AG20443 (cell line): ENCODE measurements around the gene ASTN2.
A peak's percentile ranks its signal among the peaks of the same experiment; 100 is the strongest.

ENCODE experiments used
- DNase-seq: peaks from one replicate; pipeline ENCODE4 v3.0.0; 2012; ENCODE audit warnings: low spot score, mixed read lengths

Gene ASTN2

GRCh38 chr9:116627433-116627832 is 787.4 kb downstream of the ASTN2 start:
- no peak for DNase-seq

DNA sequence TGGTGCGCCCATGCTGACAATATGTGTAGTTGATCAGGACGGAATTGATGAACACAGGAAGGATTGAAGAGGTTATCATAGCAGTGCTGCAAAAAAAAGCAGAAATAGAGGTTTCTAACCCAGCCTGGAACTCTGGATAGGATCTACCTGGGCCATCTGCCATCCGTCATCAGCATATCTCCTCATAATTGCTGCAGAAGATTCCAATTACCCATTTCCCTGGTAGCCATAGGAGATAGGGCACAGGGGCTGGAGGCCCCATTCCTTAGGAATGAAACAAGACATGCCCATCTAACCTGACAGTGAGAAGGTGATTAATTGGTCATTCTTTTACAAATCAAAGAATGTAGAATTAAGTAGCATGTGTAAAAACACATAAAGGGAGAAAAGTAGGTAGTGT is 788.1 kb downstream of the ASTN2 start:
- DNase-seq = no peak

- no peak for DNase-seq
Measured at GRCh38 chr9:116623715-116624114, 791.1 kb downstream of the ASTN2 start.

GRCh38 chr9:116617389-116617788 is 797.5 kb downstream of the ASTN2 start:
- no peak for DNase-seq

DNA sequence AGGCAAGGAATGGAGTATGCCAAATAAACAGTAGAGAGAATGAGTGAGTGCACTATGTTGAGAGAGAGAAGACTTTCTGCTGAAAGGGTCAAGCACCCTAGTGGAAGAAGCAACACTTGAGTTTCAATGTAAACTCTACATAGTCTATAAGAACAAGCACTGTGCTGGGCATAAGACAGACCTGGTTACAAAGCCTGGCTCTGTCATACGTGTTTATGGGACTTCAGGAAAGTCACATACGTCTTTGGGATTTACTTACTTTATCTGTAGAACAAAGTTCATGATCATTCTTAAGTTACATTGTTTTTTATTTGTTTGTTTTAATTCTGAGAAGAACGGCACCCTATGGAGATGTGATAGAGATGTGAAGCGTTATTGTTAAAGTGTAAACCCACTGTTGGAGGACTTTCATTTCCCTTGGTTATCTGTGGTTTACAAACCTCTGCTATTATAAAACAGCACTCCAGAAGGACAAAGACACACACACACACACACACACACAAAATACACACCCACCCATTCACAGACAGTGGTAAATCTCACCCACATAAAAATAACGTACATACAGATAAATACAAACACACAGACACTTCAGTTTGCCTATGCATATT is 798.4 kb downstream of the ASTN2 start:
- no peak for DNase-seq

DNA sequence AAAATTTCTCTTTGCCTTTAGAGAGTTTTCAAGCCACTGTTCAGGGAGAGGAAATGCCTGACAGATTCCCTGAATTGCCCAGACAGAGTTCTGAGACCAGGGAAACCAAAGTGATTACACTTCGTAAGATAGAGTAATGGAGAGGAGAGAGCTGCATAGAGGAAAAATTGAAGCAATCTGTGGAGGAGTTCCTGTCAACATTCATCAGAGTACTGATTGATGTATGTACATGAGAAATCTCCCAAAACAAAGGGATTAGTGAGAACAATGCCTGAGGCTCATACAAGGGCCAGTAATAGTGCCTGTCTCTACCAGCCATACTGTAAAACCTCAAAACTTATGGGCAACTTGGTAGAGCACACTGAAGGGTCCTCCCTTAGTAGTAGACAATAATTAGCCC is 806.8 kb downstream of the ASTN2 start:
- no peak for DNase-seq

DNA sequence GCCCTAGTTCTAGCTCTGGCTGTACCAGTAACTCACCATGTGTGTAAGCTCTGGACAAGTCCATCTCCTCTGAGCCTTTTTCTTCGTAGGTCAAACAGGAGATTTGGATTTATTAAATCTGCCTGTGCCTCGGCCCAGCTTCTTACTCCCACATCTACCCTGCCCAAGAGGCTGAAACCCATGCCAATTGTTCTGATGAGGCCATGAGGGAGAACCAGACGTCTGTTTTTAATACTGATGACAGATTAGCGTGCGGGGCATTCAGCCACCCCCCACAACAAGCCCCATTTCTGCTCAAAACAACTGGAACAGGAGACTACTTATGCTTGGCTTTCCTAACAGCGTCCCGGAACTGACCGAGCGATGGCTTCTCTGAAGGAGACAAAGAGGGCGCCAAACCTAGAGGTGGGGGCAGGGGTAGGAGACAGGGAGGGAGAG is 808.9 kb downstream of the ASTN2 start:
- DNase-seq = peak; percentile 24

GRCh38 chr9:116605060-116605459 is 809.8 kb downstream of the ASTN2 start:
- no peak for DNase-seq

GRCh38 chr9:116604251-116604650 is 810.6 kb downstream of the ASTN2 start:
- DNase-seq = no peak

DNA sequence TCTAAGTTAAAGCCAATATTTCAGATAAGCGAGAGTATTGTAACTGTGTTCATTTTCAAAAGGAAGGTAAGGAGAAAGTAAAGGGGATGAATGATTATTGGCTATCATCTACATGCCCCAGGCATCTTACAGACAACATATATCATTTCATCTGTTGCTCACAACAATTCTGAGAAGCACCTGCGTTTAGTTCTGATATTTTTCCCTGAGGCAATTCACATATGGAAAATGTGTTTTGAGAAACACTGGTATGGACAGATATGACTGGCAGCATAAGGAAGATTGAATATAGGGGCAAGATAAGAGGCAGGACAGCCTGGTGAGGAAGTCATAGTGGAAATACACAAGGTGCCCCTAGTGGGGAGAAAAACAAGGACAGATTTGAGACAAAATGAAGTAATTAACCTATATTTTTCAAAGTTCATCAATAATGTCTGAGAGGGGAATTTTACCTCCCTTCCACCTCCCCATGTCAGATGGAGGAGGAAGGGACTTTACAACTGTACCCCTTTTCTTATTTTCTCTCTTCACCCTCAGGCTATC is 815.4 kb downstream of the ASTN2 start:
- no peak for DNase-seq

DNA sequence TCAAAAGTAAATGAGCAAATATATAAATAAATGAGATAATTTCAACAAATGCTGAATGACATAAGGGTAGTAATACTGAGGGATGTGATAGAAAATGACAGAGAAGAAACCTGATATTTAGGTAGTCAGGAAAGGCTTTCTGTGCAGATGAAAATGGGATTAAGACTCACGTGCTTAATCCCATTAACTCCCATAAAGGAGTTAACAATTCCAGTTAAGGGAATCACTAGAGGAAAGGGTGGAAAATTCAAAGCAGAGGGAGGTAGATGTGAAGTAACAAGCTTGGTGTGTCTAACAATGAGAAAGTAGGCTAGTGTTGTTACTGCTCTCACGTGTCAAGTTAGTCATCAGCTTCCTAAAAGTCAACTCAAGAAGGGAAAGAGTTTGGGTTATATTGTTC is 818.2 kb downstream of the ASTN2 start:
- DNase-seq = no peak

DNA sequence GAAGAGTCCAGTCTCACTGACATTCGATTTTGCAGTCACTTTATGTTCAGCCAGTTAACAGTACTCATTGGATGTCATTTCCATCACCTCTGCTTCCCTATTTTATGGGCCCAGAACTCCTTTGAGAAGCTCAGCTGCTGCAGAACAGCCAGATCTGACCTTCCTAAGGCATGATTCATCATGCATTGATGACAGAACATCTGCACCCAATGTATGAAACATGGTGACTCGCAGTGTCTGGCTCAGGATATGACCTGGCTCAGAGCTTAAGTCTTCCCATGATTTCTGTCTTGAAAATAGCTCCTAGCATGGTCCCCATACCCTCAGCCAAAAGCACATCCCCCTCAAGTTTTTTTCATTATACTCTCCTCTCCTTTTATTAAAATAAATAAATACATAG is 820.3 kb downstream of the ASTN2 start:
- DNase-seq = peak; percentile 87

- peak; percentile 71 for DNase-seq
Measured at GRCh38 chr9:116592970-116593369, 821.9 kb downstream of the ASTN2 start.

- peak; percentile 62 for DNase-seq
Measured at GRCh38 chr9:116589392-116590354, 825.2 kb downstream of the ASTN2 start.

DNA sequence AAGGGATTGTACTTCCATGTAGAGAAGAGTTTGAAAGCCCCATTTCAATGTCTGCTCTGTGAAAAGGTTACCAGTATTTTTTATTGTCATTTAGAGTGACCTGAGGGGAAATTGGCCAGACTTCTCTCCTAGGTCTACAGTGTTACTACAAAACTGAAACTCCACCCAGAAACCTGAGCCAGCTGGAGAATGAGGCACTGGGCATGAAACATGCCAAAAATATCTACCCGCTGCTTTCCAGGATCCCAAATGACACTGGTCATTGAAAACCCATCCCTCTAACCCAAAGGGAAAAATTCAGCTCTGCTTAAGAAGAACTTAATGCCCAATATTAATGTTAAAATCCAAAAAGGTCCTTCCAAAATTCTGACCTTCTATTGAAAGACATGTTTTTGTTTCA is 826.9 kb downstream of the ASTN2 start:
- DNase-seq = no peak

GRCh38 chr9:116585896-116586295 is 829.0 kb downstream of the ASTN2 start:
- no peak for DNase-seq

DNA sequence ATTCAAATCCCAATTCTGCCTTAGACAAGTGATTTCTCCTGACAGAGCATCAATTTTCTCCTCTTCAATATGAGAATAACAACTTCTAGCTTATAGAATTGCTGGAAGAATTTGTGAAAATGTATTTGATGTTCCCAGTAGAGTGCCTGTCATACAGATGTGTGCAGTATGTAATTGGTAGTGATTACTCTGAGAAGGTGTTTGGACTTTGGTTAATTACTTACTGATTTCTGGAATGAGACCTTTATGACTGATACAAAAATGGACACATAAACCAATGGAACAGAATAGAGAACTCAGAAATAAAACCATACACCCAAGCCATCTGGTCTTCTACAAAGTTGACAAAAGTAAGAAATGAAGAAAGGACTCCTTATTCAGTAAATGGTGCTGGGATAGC is 829.7 kb downstream of the ASTN2 start:
- no peak for DNase-seq

GRCh38 chr9:116580853-116581252 is 834.0 kb downstream of the ASTN2 start:
- no peak for DNase-seq

DNA sequence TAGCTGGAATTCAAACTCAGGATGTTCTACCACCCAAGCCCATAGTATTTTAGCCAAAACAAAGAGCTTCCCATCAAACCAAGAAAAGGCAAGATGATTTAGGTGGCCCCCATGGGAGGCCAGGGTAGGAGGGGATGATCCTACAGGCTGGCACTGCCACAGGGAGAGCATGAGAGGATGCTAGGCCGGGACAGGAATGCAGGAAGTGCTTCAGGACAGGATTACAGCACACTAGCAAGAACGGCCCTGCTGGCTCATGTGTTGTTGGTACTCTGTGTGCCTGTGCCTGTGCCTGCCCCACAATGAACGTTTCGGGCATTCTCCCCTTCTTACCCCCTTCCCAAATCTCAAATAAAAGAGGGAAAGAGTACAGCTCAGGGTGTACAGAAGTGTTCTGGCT is 838.5 kb downstream of the ASTN2 start:
- DNase-seq = peak; percentile 20

- no peak for DNase-seq
Measured at GRCh38 chr9:116574027-116574679, 840.7 kb downstream of the ASTN2 start.

- DNase-seq = peak; percentile 94
Measured at GRCh38 chr9:116572095-116572748, 842.6 kb downstream of the ASTN2 start.

DNA sequence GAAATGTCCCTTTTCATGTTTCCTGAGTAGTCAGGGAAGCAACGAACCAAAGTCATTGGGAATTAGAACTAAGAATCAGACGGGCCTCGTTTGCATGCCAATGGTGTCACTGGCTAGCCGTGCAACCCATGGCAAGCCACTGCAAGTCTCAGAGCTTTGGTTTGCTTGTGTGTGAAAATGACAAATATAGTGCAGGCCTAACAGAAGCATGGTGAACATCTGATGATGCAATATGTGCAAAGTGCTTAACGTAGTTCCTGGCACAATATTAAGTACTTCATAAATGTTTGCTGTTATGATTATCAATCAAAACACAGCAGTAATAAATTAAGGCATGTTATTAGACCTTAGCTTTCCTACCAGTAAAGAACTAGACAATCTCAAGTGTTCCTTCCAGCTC is 845.7 kb downstream of the ASTN2 start:
- no peak for DNase-seq
